ENCODE data around the gene CSTF1. TPM values are rescaled to one million over a fixed set of nuclear protein-coding genes. Genes with fewer than 3 reads are reported as not detected.

Gene CSTF1
- total and polyA plus RNA-seq, 3 donors from 2014 or later: 41.8 to 80.6 (median 53.3) TPM

- Histone ChIP-seq H3K36me3 (ENCODE audit: low read depth, missing control alignments) (no peaks in the 10 kb centered on the region), H3K4me3 (no peak overlapping the region), H3K27ac (no peak overlapping the region), H3K9me3 (no peaks in the 10 kb centered on the region), H3K27me3 (no peaks in the 10 kb centered on the region), H3K4me1 (no peaks in the 10 kb centered on the region)
- intact Hi-C loops (cut with DNase I; ENCODE audit: low total_unique reads): no loop called here
- TF ChIP-seq, protein P1, sequence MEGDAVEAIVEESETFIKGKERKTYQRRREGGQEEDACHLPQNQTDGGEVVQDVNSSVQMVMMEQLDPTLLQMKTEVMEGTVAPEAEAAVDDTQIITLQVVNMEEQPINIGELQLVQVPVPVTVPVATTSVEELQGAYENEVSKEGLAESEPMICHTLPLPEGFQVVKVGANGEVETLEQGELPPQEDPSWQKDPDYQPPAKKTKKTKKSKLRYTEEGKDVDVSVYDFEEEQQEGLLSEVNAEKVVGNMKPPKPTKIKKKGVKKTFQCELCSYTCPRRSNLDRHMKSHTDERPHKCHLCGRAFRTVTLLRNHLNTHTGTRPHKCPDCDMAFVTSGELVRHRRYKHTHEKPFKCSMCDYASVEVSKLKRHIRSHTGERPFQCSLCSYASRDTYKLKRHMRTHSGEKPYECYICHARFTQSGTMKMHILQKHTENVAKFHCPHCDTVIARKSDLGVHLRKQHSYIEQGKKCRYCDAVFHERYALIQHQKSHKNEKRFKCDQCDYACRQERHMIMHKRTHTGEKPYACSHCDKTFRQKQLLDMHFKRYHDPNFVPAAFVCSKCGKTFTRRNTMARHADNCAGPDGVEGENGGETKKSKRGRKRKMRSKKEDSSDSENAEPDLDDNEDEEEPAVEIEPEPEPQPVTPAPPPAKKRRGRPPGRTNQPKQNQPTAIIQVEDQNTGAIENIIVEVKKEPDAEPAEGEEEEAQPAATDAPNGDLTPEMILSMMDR (IDR thresholded peaks at IDR 0.05): no peak
- no peak for TF ChIP-seq POLR2A (IDR thresholded peaks at IDR 0.05)
- DNase-seq: no peak
- 24 to 38% methylated on average over 1 of the region's 1 CpG for WGBS, 2 donors
These were observed 12.1 kb upstream of the CSTF1 start for GRCh38 chr20:56380375-56380774.

GRCh38 chr20:56381501-56381900 is 10.9 kb upstream of the CSTF1 start:
- H3K27me3 ChIP-seq: no peaks in the 10 kb centered on the region
- no peak for DNase-seq
- H3K4me1 ChIP-seq: no peaks in the 10 kb centered on the region
- WGBS, 2 donors: 83 to 91% methylated on average over 1 of the region's 1 CpG
- no peak overlapping the region for H3K27ac ChIP-seq
- TF ChIP-seq, protein P1 (IDR thresholded peaks at IDR 0.05): no peak
- no peak for TF ChIP-seq POLR2A (IDR thresholded peaks at IDR 0.05)
- intact Hi-C loops (cut with DNase I; ENCODE audit: low total_unique reads): no loop called here
- H3K9me3 ChIP-seq: no peaks in the 10 kb centered on the region
- no peak overlapping the region for H3K4me3 ChIP-seq
- H3K36me3 ChIP-seq (ENCODE audit: low read depth, missing control alignments): no peaks in the 10 kb centered on the region

GRCh38 chr20:56382696-56383095 is 9.7 kb upstream of the CSTF1 start:
- intact Hi-C loops (cut with DNase I; ENCODE audit: low total_unique reads): no loop called here
- no peak overlapping the region for H3K4me3 ChIP-seq
- no peak for DNase-seq
- H3K27ac ChIP-seq: no peak overlapping the region
- no peaks in the 10 kb centered on the region for H3K36me3 ChIP-seq (ENCODE audit: low read depth, missing control alignments)
- H3K27me3 ChIP-seq: no peaks in the 10 kb centered on the region
- no peaks in the 10 kb centered on the region for H3K9me3 ChIP-seq
- TF ChIP-seq POLR2A (IDR thresholded peaks at IDR 0.05): no peak
- TF ChIP-seq, protein P1 (IDR thresholded peaks at IDR 0.05): no peak
- H3K4me1 ChIP-seq: no peaks in the 10 kb centered on the region
- WGBS, 2 donors: 36 to 59% methylated on average over 4 of the region's 4 CpGs

- no peak for TF ChIP-seq POLR2A (IDR thresholded peaks at IDR 0.05)
- TF ChIP-seq, protein P1 (IDR thresholded peaks at IDR 0.05): no peak
- intact Hi-C loops (cut with DNase I; ENCODE audit: low total_unique reads): no loop called here
- H3K4me3 ChIP-seq: no peak overlapping the region
- H3K4me1 ChIP-seq: no peaks in the 10 kb centered on the region
- no peaks in the 10 kb centered on the region for H3K27me3 ChIP-seq
- no peak overlapping the region for H3K27ac ChIP-seq
- DNase-seq: no peak
- no peaks in the 10 kb centered on the region for H3K9me3 ChIP-seq
- no peaks in the 10 kb centered on the region for H3K36me3 ChIP-seq (ENCODE audit: low read depth, missing control alignments)
- WGBS, 2 donors: 88% methylated on average over 8 of the region's 8 CpGs
These were observed 9.1 kb upstream of the CSTF1 start for GRCh38 chr20:56383334-56383733.

GRCh38 chr20:56385130-56385529 is 7.3 kb upstream of the CSTF1 start:
- no peaks in the 10 kb centered on the region for H3K4me1 ChIP-seq
- H3K4me3 ChIP-seq: no peak overlapping the region
- no peaks in the 10 kb centered on the region for H3K9me3 ChIP-seq
- no peaks in the 10 kb centered on the region for H3K36me3 ChIP-seq (ENCODE audit: low read depth, missing control alignments)
- TF ChIP-seq, protein P1 (IDR thresholded peaks at IDR 0.05): no peak
- no peak for TF ChIP-seq POLR2A (IDR thresholded peaks at IDR 0.05)
- DNase-seq: no peak
- 91 to 92% methylated on average over 4 of the region's 4 CpGs for WGBS, 2 donors
- no peaks in the 10 kb centered on the region for H3K27me3 ChIP-seq
- intact Hi-C loops (cut with DNase I; ENCODE audit: low total_unique reads): no loop called here
- H3K27ac ChIP-seq: no peak overlapping the region

Data from testis (tissue), 3 donors.